ENCODE results near the gene GMPR2. TPM values are rescaled to one million over a fixed set of nuclear protein-coding genes. Genes with fewer than 3 reads are reported as not detected.
A peak's percentile ranks its signal among the peaks of the same experiment; 100 is the strongest.

Gene GMPR2
- total and polyA plus RNA-seq, 2 of the 13 experiments (the other 11 are each of a cell fraction or from before 2014, with no cell fraction given), result 210 to 273 TPM

DNA sequence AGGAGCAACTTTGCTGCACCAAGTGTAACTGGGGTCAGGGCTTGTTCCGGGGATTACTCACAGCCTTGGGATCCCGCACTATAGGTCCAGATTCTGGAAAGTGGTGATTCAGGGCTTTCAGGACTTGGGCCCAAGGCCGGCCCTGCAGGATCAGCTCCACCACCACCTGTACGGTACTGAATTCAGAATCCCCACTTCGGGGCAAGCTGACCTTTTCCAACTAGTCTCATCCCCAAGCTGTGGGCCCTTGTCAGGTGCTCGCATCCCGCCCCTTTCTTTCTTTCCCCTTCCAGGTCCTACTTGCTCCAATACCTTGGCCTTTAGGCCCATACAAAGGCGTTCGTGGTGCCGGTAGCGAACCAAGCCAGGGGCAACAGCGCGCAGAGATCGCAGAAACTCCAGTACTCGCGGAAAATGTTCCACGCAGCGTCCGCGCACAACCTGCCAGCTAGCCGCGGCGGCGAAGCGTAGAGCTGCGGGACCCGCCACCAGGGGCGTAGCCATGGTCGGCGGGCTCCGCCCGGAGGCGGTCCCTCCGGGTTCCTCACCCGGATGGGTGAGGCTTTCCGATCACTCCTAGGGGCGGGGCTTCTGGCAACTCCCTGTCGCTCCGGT, 9.2 kb downstream of the GMPR2 start (continued):
- TF ChIP-seq ZBTB39 (CRISPR knock-in tag; IDR thresholded peaks at IDR 0.05) (peak; percentile 18), CEBPG (CRISPR knock-in tag; IDR thresholded peaks at IDR 0.05) (peak; percentile 3; the same call in 1 of the 2 replicates), RFXAP (CRISPR knock-in tag; IDR thresholded peaks at IDR 0.05; ENCODE audit: borderline replicate concordance) (no peak), HES4 (CRISPR knock-in tag; IDR thresholded peaks at IDR 0.05; ENCODE audit: borderline replicate concordance) (peak; percentile 71; the same call in 1 of the 2 replicates), ZNF333 (CRISPR knock-in tag; IDR thresholded peaks at IDR 0.05; ENCODE audit: borderline replicate concordance) (peak; percentile 76; the same call in 1 of the 2 replicates), DNMT3B (CRISPR knock-in tag; conservative IDR thresholded peaks at IDR 0.05) (no peak), ZNF691 (CRISPR knock-in tag; IDR thresholded peaks at IDR 0.05; ENCODE audit: borderline replicate concordance, low read depth) (0 out of 2 replicates have a peak, but pooled peaks have one; percentile 7), AHR (CRISPR knock-in tag; IDR thresholded peaks at IDR 0.05) (peak; percentile 33), DNMT1 (CRISPR knock-in tag; IDR thresholded peaks at IDR 0.05) (no peak; the same call in none of the 2 replicates), NFKBIZ (CRISPR knock-in tag; IDR thresholded peaks at IDR 0.05) (no peak; the same call in 1 of the 2 replicates), NR3C1 (CRISPR knock-in tag; IDR thresholded peaks at IDR 0.05) (peak; percentile 62; the same call in 1 of the 2 replicates), NR2F6 (IDR thresholded peaks at IDR 0.05) (peak; percentile 26; the same call in 1 of the 2 replicates), NR2F6 (CRISPR knock-in tag; IDR thresholded peaks at IDR 0.05) (no peak), RBFOX2 (IDR thresholded peaks at IDR 0.05; ENCODE audit: low read depth, low read length) (peak; percentile 95), RFX3 (CRISPR knock-in tag; IDR thresholded peaks at IDR 0.05) (peak; percentile 10; the same call in 1 of the 2 replicates), RELA (CRISPR knock-in tag; IDR thresholded peaks at IDR 0.05) (peak; percentile 57; the same call in 1 of the 2 replicates), ZNF24 (IDR thresholded peaks at IDR 0.05) (0 out of 2 replicates have a peak, but pooled peaks have one; percentile 6), MAZ (IDR thresholded peaks at IDR 0.05; ENCODE audit: borderline replicate concordance, low read depth, low read length) (peak; percentile 59; the same call in 1 of the 2 replicates), MAZ (CRISPR knock-in tag; IDR thresholded peaks at IDR 0.05; ENCODE audit: low read depth) (no peak), TFAP4 (IDR thresholded peaks at IDR 0.05; ENCODE audit: borderline replicate concordance, low read depth) (no peak), RBM39 (IDR thresholded peaks at IDR 0.05; ENCODE audit: low read depth, low read length, poor library complexity, severe bottlenecking) (peak; percentile 90), ETV6 (CRISPR knock-in tag; conservative IDR thresholded peaks at IDR 0.05) (peak; percentile 84; the same call in 1 of the 2 replicates)
- TF ChIP-seq, protein P1, sequence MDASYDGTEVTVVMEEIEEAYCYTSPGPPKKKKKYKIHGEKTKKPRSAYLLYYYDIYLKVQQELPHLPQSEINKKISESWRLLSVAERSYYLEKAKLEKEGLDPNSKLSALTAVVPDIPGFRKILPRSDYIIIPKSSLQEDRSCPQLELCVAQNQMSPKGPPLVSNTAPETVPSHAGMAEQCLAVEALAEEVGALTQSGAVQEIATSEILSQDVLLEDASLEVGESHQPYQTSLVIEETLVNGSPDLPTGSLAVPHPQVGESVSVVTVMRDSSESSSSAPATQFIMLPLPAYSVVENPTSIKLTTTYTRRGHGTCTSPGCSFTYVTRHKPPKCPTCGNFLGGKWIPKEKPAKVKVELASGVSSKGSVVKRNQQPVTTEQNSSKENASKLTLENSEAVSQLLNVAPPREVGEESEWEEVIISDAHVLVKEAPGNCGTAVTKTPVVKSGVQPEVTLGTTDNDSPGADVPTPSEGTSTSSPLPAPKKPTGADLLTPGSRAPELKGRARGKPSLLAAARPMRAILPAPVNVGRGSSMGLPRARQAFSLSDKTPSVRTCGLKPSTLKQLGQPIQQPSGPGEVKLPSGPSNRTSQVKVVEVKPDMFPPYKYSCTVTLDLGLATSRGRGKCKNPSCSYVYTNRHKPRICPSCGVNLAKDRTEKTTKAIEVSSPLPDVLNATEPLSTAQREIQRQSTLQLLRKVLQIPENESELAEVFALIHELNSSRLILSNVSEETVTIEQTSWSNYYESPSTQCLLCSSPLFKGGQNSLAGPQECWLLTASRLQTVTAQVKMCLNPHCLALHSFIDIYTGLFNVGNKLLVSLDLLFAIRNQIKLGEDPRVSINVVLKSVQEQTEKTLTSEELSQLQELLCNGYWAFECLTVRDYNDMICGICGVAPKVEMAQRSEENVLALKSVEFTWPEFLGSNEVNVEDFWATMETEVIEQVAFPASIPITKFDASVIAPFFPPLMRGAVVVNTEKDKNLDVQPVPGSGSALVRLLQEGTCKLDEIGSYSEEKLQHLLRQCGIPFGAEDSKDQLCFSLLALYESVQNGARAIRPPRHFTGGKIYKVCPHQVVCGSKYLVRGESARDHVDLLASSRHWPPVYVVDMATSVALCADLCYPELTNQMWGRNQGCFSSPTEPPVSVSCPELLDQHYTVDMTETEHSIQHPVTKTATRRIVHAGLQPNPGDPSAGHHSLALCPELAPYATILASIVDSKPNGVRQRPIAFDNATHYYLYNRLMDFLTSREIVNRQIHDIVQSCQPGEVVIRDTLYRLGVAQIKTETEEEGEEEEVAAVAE (CRISPR knock-in tag; IDR thresholded peaks at IDR 0.05; ENCODE audit: borderline replicate concordance), result peak; percentile 70; the same call in 1 of the 2 replicates
